ENCODE results near the gene A1BG. TPM values are rescaled to one million over a fixed set of nuclear protein-coding genes. Genes with fewer than 3 reads are reported as not detected.
"Not testable (repeated sequence)": the region's sequence is repeated elsewhere in the genome, so short reads cannot be mapped to it uniquely, and the experiment has no call there.

The A1BG gene
- total RNA-seq, 1 donor from 2014 or later, result 3.9 TPM

- intact Hi-C loops (cut with DNase I), result no loop called here
- DNase-seq (ENCODE audit: missing footprints) (no peak), ATAC-seq (no peak)
Observed at GRCh38 chr19:58317476-58318072, 35.7 kb downstream of the A1BG start.

GRCh38 chr19:58315580-58315979, 37.7 kb downstream of the A1BG start:
- no peak for DNase-seq (ENCODE audit: missing footprints)
- ATAC-seq, result no peak
- intact Hi-C loops (cut with DNase I), result no loop called here

GRCh38 chr19:58311345-58311865, 41.9 kb downstream of the A1BG start:
- intact Hi-C loops (cut with DNase I), result no loop called here
- DNase-seq (ENCODE audit: missing footprints) (no peak), ATAC-seq (no peak)

GRCh38 chr19:58310685-58311084, 42.6 kb downstream of the A1BG start:
- DNase-seq (ENCODE audit: missing footprints); intact Hi-C loops (cut with DNase I): not testable (repeated sequence)
- ATAC-seq, result peak; percentile 36

- no peak for DNase-seq (ENCODE audit: missing footprints)
- intact Hi-C loops (cut with DNase I), result loop anchor here (10.0 kb wide), 1 partner anchor 83 kb away; the partner anchor contains the start of gene ZNF544
- ATAC-seq, result no peak
Observed at GRCh38 chr19:58307736-58308135, 45.6 kb downstream of the A1BG start.

- intact Hi-C loops (cut with DNase I), result loop anchor here (10.0 kb wide), 1 partner anchor 81 kb away; the partner anchor contains the start of gene ZNF544
- DNase-seq (ENCODE audit: missing footprints) (no peak), ATAC-seq (no peak)
Observed at GRCh38 chr19:58305932-58306323, 47.4 kb downstream of the A1BG start.

GRCh38 chr19:58305065-58305931, 48.0 kb downstream of the A1BG start, which contains the start of gene ERVK3-1:
Gene ERVK3-1, plus strand, starts transcription at chr19:58305377. Its CDS starts 6,792 bp downstream, at chr19:58312169.
- peak; percentile 99 for DNase-seq (ENCODE audit: missing footprints)
- ATAC-seq, result peak; percentile 100
- intact Hi-C loops (cut with DNase I), result loop anchor here (10.0 kb wide), 1 partner anchor 80 kb away; the partner anchor contains the start of gene ZNF544

- intact Hi-C loops (cut with DNase I), result loop anchor here (10.0 kb wide), 1 partner anchor 80 kb away; the partner anchor contains the start of gene ZNF544
- DNase-seq (ENCODE audit: missing footprints), result no peak
- ATAC-seq, result peak; percentile 4
Observed at GRCh38 chr19:58304748-58305064, 48.6 kb downstream of the A1BG start.

GRCh38 chr19:58304255-58304654, 49.0 kb downstream of the A1BG start:
- intact Hi-C loops (cut with DNase I), result loop anchor here (10.0 kb wide), 1 partner anchor 79 kb away; the partner anchor contains the start of gene ZNF544
- ATAC-seq, result no peak

GRCh38 chr19:58300620-58301019, 52.7 kb downstream of the A1BG start:
- DNase-seq (ENCODE audit: missing footprints) (no peak), ATAC-seq (no peak)
- intact Hi-C loops (cut with DNase I), result loop anchor here (10.0 kb wide), 1 partner anchor 76 kb away; the partner anchor contains the start of gene ZNF544

More at GRCh38 chr19:58304255-58304654, 49.0 kb downstream of the A1BG start:
- DNase-seq (ENCODE audit: missing footprints), result no peak

- no peak for DNase-seq (ENCODE audit: missing footprints)
- intact Hi-C loops (cut with DNase I), result no loop called here
- no peak for ATAC-seq
Observed at GRCh38 chr19:58296104-58296503, 57.2 kb downstream of the A1BG start.

Small RNA genes lying within 50 kb of the gene (microRNA-seq; reads per million reads assigned to microRNA genes)
- gene MIR4754 (not detected), gene MIR6806 (not detected)

Other genes with a start within 250 kb of the A1BG start
- 7.0 TPM for gene ZNF329, start 202.7 kb downstream of the A1BG start, total RNA-seq
- 17.8 TPM for gene ZNF274, start 170.4 kb downstream of the A1BG start, total RNA-seq
- 19.4 TPM for gene ZNF544, start 124.6 kb downstream of the A1BG start, total RNA-seq
- gene ZNF8, start 74.5 kb downstream of the A1BG start, total RNA-seq, result 4.2 TPM
- gene ERVK3-1, start 48.1 kb downstream of the A1BG start, total RNA-seq, result 21.7 TPM
- gene ZSCAN22, start 26.5 kb downstream of the A1BG start, total RNA-seq, result 1.8 TPM
- 0.19 TPM for gene ZNF497, start 9.3 kb upstream of the A1BG start, total RNA-seq
- gene ZNF837, start 27.5 kb upstream of the A1BG start, total RNA-seq, result 0.22 TPM
- 551 TPM for gene RPS5, start 33.8 kb upstream of the A1BG start, total RNA-seq
- not detected for gene RNF225, start 42.2 kb upstream of the A1BG start, total RNA-seq
- 15.8 TPM for gene ZNF584, start 55.2 kb upstream of the A1BG start, total RNA-seq
- 5.1 TPM for gene ZNF132, start 86.7 kb upstream of the A1BG start, total RNA-seq
- gene ZNF324B, start 98.1 kb upstream of the A1BG start, total RNA-seq, result 3.2 TPM
- 4.3 TPM for gene ZNF324, start 113.6 kb upstream of the A1BG start, total RNA-seq
- 3.9 TPM for gene ZNF446, start 122.9 kb upstream of the A1BG start, total RNA-seq
- gene SLC27A5, start 158.5 kb upstream of the A1BG start, total RNA-seq, result 3.2 TPM
- 9.9 TPM for gene ZBTB45, start 166.3 kb upstream of the A1BG start, total RNA-seq
- gene TRIM28, start 190.6 kb upstream of the A1BG start, total RNA-seq, result 143 TPM
- 123 TPM for gene CHMP2A, start 201.6 kb upstream of the A1BG start, total RNA-seq
- gene UBE2M, start 205.1 kb upstream of the A1BG start, total RNA-seq, result 130 TPM
- gene MZF1, start 219.8 kb upstream of the A1BG start, total RNA-seq, result 10.0 TPM